ENCODE measurements around the gene MARCO. TPM values are rescaled to one million over a fixed set of nuclear protein-coding genes. Genes with fewer than 3 reads are reported as not detected.

MARCO gene
- total RNA-seq, 6 experiments from 2014 or later, result 5.8 to 129 (median 31.9) TPM

- H3K27ac ChIP-seq, result no peak overlapping the region
- H3K4me3 ChIP-seq, result no peak overlapping the region
- DNase-seq, result no peak
- H3K4me1 ChIP-seq, result no peaks in the 10 kb centered on the region
- H3K27me3 ChIP-seq, result no peaks in the 10 kb centered on the region
- WGBS (ENCODE audit: insufficient coverage, low coverage, low lambda C conversion rate, missing lambda C conversion rate), result 33% methylated on average over 1 of the region's 1 CpG
- no peak for ATAC-seq
- TF ChIP-seq CTCF (IDR thresholded peaks at IDR 0.05) (no peak), POLR2A (IDR thresholded peaks at IDR 0.05) (no peak)
- no peaks in the 10 kb centered on the region for H3K36me3 ChIP-seq
- intact Hi-C loops (cut with DNase I), result no loop called here
- H3K9me3 ChIP-seq, result no peaks in the 10 kb centered on the region
Observed at GRCh38 chr2:118923371-118923770, 18.6 kb upstream of the MARCO start.

- WGBS (ENCODE audit: insufficient coverage, low coverage, low lambda C conversion rate, missing lambda C conversion rate), result 54% methylated on average over 5 of the region's 5 CpGs
- TF ChIP-seq POLR2A (IDR thresholded peaks at IDR 0.05), result no peak
- no peak for TF ChIP-seq CTCF (IDR thresholded peaks at IDR 0.05)
- ATAC-seq, result no peak
Observed at GRCh38 chr2:118925476-118925875, 16.5 kb upstream of the MARCO start.

GRCh38 chr2:118925981-118926380, 16.0 kb upstream of the MARCO start:
- Histone ChIP-seq H3K4me3 (no peak overlapping the region), H3K9me3 (no peaks in the 10 kb centered on the region), H3K4me1 (no peaks in the 10 kb centered on the region), H3K27me3 (no peaks in the 10 kb centered on the region), H3K27ac (no peak overlapping the region), H3K36me3 (no peaks in the 10 kb centered on the region)
- 26% methylated on average over 1 of the region's 1 CpG for WGBS (ENCODE audit: insufficient coverage, low coverage, low lambda C conversion rate, missing lambda C conversion rate)
- intact Hi-C loops (cut with DNase I), result no loop called here
- DNase-seq, result no peak
- no peak for ATAC-seq
- TF ChIP-seq POLR2A (IDR thresholded peaks at IDR 0.05) (no peak), CTCF (IDR thresholded peaks at IDR 0.05) (no peak)

More at GRCh38 chr2:118925476-118925875, 16.5 kb upstream of the MARCO start:
- Histone ChIP-seq H3K4me1 (no peaks in the 10 kb centered on the region), H3K4me3 (no peak overlapping the region), H3K36me3 (no peaks in the 10 kb centered on the region), H3K27ac (no peak overlapping the region), H3K27me3 (no peaks in the 10 kb centered on the region), H3K9me3 (no peaks in the 10 kb centered on the region)
- no peak for DNase-seq
- intact Hi-C loops (cut with DNase I), result no loop called here

- H3K27me3 ChIP-seq, result no peaks in the 10 kb centered on the region
- H3K9me3 ChIP-seq, result peaks cover 0 to 10% (median 3%) of the 10 kb centered on the region in 4 donors
- TF ChIP-seq CTCF (IDR thresholded peaks at IDR 0.05) (no peak), POLR2A (IDR thresholded peaks at IDR 0.05) (no peak)
- H3K36me3 ChIP-seq, result no peaks in the 10 kb centered on the region
- H3K4me3 ChIP-seq, result no peak overlapping the region
- ATAC-seq, result peak in 3 of 4 donors; percentile 35 to 61 (median 38)
- no peak for DNase-seq
- WGBS (ENCODE audit: insufficient coverage, low coverage, low lambda C conversion rate, missing lambda C conversion rate), result 60% methylated on average over 1 of the region's 1 CpG
- intact Hi-C loops (cut with DNase I), result no loop called here
- H3K4me1 ChIP-seq, result no peaks in the 10 kb centered on the region
- no peak overlapping the region for H3K27ac ChIP-seq
Observed at GRCh38 chr2:118929059-118929458, 12.9 kb upstream of the MARCO start.

GRCh38 chr2:118932949-118933348, 9.0 kb upstream of the MARCO start:
- Histone ChIP-seq H3K36me3 (no peaks in the 10 kb centered on the region), H3K4me1 (no peaks in the 10 kb centered on the region), H3K27me3 (no peaks in the 10 kb centered on the region), H3K27ac (no peak overlapping the region), H3K4me3 (no peak overlapping the region), H3K9me3 (peaks cover 0 to 10% (median 3%) of the 10 kb centered on the region in 4 donors)
- ATAC-seq, result no peak
- DNase-seq, result no peak
- 36% methylated on average over 1 of the region's 1 CpG for WGBS (ENCODE audit: insufficient coverage, low coverage, low lambda C conversion rate, missing lambda C conversion rate)
- intact Hi-C loops (cut with DNase I), result no loop called here
- TF ChIP-seq POLR2A (IDR thresholded peaks at IDR 0.05) (no peak), CTCF (IDR thresholded peaks at IDR 0.05) (no peak)

Data from right lobe of liver (tissue), 6 donors.